NCI-H1436 (cell line): ENCODE results near the gene RUNX1.

Source experiments
- DNase-seq: peaks from one replicate; lab custom pipeline; 2025; lab: John Stamatoyannopoulos, UW

The RUNX1 gene

DNA sequence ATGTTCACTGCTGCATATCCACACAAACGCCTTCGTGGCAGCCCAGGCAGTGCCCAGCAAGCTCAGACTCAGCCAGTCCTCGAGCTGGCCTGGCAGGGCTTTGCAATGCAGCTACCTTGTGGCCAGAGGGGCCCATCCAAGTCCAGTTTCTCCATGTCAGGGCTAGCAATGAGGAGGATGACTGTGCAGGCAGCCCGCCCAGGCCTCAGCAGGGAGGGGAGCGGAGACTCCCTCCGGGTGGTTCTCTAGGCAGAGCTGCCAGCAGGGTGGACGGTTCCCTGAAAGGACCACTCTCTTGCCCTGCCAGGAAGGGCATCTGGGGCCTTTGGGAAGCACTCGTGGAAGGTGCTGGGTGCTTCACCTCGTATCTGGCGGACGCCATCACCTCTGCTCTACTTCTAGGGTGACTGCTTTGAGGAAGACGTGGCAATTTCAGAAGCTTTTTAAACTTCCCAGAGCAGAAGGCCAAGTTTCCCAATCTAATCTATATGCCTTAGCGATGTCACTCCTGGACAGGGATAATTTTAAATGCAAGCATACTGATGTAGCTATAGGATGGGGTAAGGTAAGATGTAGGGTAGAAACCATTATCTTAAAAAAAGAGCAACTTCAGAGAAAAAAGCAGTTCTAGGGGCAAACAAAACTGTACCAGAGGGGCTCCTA is 56.2 kb downstream of the RUNX1 start:
- DNase-seq, result no peak

DNA sequence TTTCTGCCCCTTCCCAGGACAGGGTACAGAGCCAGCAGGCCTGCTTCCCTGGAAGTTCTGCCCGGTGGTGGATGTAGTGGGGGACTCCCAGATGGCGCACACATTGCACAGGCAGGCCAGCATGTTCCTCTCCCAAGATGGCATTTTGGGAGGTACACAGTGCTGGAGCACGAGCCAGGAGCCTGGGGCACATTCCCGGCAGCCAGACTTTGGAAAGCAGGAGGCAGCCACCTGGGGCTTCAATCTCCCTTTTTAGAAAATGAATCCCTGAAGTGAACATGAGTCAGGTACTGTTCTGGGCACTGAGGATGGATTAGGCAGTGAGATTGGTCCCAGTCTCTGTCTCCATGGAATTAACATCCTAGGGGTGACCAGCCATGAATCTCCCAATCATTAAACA is 56.9 kb downstream of the RUNX1 start:
- no peak for DNase-seq

DNA sequence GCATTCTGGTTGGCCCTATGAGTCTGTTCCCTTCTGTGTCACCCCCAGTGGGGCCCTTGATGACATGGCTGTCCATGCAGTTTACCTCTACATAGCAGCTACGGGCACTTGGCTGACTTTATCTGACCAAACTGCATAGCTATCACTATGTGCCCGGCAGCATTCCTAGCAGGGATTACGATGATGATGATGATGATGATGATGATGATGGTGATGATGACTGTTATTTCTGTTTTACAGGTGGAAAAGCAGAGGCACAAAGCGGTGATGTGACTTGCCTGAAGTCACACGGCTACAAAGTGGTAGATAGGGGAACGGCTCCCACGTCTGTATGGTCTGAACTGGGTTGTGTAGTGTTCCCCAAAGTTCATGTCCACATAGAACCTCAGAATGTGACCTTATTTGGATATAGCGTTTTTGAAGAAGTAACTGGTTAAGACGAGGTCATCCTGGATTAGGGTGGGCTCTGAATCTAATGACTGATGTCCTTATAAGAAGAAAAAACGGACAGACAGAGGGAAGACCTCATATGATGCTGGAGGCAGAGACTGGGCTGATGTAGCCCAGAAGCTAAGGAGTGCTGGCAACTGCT is 57.6 kb downstream of the RUNX1 start:
- DNase-seq, result no peak

GRCh38 chr21:34990842-34991241 is 58.3 kb downstream of the RUNX1 start:
- DNase-seq, result no peak

- no peak for DNase-seq
These were observed 59.6 kb downstream of the RUNX1 start for GRCh38 chr21:34989337-34990151.

DNA sequence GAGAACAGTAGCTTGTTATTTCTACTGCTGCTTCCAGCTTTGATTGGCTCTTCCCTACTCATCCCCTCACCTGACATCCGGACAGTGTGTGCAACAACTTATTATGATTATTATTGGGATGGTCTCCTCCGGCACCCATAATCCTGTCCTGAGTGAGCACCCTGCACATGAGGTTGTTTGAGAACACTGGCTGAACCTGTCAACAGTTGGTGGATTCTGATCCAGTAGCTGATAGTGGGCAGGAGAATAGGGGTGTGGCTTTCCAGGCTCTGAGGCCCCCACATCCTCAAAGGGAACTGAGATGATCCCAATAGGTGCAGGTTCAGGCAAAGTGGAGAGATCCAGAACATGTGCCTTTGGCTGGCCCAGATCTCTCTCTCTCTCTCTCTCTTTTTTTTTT is 60.5 kb downstream of the RUNX1 start:
- DNase-seq, result no peak

GRCh38 chr21:34988139-34988538 is 61.0 kb downstream of the RUNX1 start:
- DNase-seq, result no peak

DNA sequence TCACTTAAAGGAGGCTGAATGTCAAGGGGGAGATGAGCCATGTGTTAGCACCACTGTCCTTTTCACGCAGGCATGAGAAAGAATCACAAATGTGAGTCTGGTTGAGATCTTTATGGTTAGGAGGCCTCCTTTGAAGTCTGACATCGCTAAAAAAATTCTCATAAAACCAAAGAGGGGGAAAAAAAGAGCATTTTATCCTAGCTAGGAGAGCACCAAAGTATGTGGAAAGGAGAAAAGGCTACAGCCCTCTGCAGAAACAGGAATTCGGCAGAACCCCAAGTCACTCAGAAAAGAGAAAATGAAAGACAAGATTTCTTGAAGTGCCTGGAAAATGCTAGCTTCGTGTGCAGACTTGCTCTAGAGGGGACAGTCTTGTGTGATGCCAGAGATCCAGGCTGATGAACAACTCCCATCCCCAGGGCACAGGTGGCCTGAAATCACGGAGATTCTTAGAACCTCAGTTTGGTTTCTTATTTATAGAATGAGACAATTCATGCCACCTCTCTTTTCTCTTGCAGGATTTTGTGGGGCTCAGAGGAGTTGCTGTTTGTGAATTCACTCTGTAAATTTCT is 61.5 kb downstream of the RUNX1 start:
- DNase-seq, result no peak

GRCh38 chr21:34986561-34987500 is 62.3 kb downstream of the RUNX1 start:
- no peak for DNase-seq

GRCh38 chr21:34984356-34985058 is 64.6 kb downstream of the RUNX1 start:
- DNase-seq, result no peak

DNA sequence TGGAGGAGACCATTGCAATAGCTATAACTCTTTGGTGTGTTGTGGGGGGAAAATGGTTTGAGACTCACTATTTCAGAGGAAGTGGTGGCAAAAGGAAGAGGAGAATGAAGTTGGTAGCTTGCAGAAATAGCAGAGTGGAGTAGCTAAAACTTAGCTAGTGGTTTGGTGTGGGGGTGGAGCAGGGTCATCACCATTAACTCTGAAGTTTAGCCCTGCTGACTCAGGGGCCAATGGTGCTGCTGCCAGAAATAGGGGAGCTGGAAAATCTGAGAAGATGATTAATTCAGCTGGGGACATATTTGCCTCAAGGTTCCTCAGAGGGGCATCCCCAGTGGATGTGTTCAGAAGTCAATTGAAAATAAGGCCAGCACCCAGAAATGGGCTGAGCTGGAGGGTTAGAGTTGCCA is 65.4 kb downstream of the RUNX1 start:
- DNase-seq, result no peak

DNA sequence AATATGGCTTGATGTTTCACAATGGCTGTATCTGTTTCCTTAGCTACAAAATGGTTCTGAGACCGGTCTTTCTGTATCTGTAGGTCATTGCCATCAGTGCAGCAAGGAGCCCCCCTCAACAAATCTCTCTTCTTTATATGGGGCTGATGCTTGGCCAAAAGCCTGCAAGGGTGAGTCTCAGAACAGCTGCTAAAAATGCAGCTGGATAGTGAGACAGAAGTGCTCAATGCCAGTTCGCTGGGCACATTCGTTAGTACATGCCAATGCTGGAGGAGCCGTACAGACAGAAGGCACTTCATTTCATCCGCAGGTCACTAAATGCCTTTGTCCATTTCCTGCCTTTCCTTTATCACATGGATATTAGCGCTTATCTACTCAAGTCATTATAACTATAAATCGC is 67.3 kb downstream of the RUNX1 start:
- no peak for DNase-seq

GRCh38 chr21:34980423-34981115 is 68.5 kb downstream of the RUNX1 start:
- no peak for DNase-seq

GRCh38 chr21:34979383-34979782 is 69.7 kb downstream of the RUNX1 start:
- no peak for DNase-seq

- DNase-seq, result no peak
These were observed 71.8 kb downstream of the RUNX1 start for GRCh38 chr21:34977333-34977732.

DNA sequence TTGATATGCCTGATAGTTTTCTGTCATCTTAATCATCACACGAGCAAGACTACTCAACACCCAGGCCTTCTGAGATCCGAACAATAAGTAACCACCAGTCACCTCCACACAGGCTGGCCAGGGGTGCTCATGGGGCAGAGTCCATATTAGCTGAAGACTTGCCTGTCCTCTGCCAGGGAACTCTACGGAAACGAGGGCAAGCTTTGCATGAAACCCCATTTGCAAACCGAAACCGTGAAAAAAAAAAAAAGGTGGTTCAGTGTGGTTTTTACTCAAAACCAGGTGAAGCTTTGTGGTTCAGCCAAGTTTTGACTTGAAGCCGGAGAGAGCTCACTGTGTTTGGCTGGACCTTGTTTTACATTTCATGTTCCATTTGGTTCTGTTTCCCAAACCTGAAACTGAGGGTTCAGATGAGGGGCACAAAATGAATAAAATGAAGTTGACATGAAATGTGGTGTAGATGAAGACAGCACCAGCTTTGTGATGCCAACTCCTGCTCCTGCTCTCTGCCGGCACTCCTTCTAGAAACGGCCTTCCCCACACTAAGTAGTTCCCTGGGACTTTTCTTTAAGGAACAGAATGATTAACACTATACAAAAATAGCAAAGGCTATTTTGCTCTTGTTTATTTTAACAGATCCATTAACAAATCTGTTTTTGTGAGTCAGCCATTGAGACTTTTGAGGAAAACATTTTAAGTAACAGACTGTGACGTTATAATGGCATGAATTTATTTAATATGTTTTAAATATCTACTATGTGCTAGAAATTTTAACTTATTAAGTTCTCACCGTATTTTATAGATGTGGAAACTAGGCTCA is 74.7 kb downstream of the RUNX1 start:
- no peak for DNase-seq

DNA sequence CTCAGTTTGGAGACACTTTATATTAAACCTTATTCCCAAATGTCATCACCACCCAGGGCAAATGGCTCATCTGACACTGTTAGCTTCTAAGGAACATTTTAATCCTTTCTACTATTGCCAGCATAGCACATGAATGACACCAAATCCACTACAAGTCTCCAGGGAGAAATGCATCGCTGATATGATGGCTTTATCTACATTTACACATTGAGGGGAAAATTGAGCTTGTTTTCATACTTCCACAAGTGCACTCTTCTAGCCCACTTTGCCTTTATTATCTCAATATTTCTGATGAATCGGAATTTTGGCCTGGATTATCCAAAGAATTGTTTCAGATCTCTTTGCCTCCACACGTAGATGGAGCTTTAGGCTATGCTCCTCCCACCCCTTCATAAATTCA is 75.4 kb downstream of the RUNX1 start:
- no peak for DNase-seq

- no peak for DNase-seq
These were observed 77.4 kb downstream of the RUNX1 start for GRCh38 chr21:34971656-34972055.

DNA sequence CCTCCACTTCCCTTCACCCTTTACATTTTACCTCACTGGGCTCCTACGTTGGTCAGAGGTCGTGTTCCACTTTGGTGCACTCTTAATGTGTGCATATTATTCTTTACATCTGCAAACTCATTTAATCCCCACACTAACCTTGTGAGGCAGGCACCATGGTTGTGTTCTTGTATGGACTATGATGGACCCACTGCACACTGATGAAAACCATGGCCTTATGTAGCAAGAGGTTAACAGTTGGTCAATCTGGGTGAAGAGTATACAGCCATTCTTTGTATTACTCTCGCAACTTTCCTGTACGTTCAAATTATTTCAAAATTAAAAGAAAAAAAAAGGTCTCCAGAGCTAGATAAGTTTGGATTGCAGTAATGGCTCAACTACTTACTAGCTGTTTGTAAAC is 78.5 kb downstream of the RUNX1 start:
- DNase-seq, result no peak

DNA sequence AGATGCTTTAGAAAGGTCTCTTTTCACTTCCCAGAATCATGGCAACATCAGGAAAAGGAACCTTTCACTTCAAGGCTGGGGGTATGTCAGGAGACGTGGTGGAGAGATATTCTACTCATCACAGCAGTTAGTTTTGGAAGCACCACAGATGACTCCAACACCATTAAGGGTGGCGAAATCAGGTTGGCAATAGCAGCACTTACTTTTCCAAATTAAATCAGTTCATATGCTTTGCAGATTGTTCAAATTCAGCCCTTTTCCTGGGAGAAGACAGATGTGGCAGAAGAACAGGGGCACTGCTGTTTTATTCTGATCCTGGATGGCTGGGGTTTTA is 79.0 kb downstream of the RUNX1 start:
- DNase-seq, result no peak
